HepG2 (cell line): Measurements from ENCODE around the gene TGDS. TPM values are rescaled to one million over a fixed set of nuclear protein-coding genes. Genes with fewer than 3 reads are reported as not detected.

ENCODE experiments used
- FOXO1 ChIP-seq: sonication (generic); formaldehyde crosslinking; IDR thresholded peaks from 2 replicates; pipeline ENCODE4 v1.4.0; 2020; ENCODE audit warnings: missing genetic modification reagents
- GABPA ChIP-seq, 2 experiments: IDR thresholded peaks; 2 replicates each; pipeline ENCODE4 v1.6.1; 2011 to 2016; ENCODE audit warnings: low read depth in 2 of 2, low read length in 1 of 2, missing biosample characterization in 1 of 2, missing genetic modification characterization in 1 of 2
- HNRNPLL ChIP-seq: fragments of 200-400 bp; formaldehyde crosslinking; IDR thresholded peaks from 2 replicates; pipeline ENCODE4 v1.6.1; 2017; ENCODE audit warnings: mild to moderate bottlenecking, low read depth, low read length; ENCODE audit not compliant: poor library complexity, severe bottlenecking
- ISX ChIP-seq: sonication (generic); formaldehyde crosslinking; conservative IDR thresholded peaks from 2 replicates; pipeline ENCODE4 v1.5.0; 2020; ENCODE audit warnings: missing genetic modification reagents
- PCBP1 ChIP-seq: fragments of 200-400 bp; formaldehyde crosslinking; IDR thresholded peaks from 2 replicates; pipeline ENCODE4 v1.6.1; 2017; ENCODE audit warnings: mild to moderate bottlenecking, low read depth, low read length, borderline replicate concordance
- POLR2G ChIP-seq: fragments of 200-400 bp; formaldehyde crosslinking; IDR thresholded peaks from 2 replicates; pipeline ENCODE4 v1.6.1; 2018; ENCODE audit warnings: mild to moderate bottlenecking, low read depth, low read length, moderate library complexity
- PRDM4 ChIP-seq: sonication (generic); formaldehyde crosslinking; IDR thresholded peaks from 2 replicates; pipeline ENCODE4 v1.9.0; 2021; ENCODE audit warnings: missing genetic modification reagents, borderline replicate concordance
- RNF219 ChIP-seq: sonication (generic); formaldehyde crosslinking; IDR thresholded peaks from 2 replicates; pipeline ENCODE4 v1.5.0; 2020; ENCODE audit warnings: mild to moderate bottlenecking, missing genetic modification reagents
- THRA ChIP-seq: sonication (generic); formaldehyde crosslinking; IDR thresholded peaks from 2 replicates; pipeline ENCODE4 v1.4.0; 2020; ENCODE audit warnings: missing genetic modification reagents, borderline replicate concordance
- ZNF12 ChIP-seq: sonication (generic); formaldehyde crosslinking; IDR thresholded peaks from 2 replicates; pipeline ENCODE4 v1.5.0; 2020; ENCODE audit warnings: missing genetic modification reagents
- ZNF205 ChIP-seq: IDR thresholded peaks from 2 replicates; pipeline ENCODE4 v1.6.1; 2018; ENCODE audit warnings: missing biosample characterization, missing genetic modification reagents
- ZNF263 ChIP-seq: sonication (generic); formaldehyde crosslinking; IDR thresholded peaks from 2 replicates; pipeline ENCODE4 v1.4.0; 2020; ENCODE audit warnings: missing genetic modification reagents
- ZNF407 ChIP-seq: sonication (generic); formaldehyde crosslinking; IDR thresholded peaks from one replicate; pipeline ENCODE4 v1.5.1; 2020; ENCODE audit warnings: mild to moderate bottlenecking, missing genetic modification reagents; ENCODE audit errors: not compliant biosample characterization
- polyA plus RNA-seq, 8 experiments: library from polyadenylated mRNA; depleted of rRNA in 3 of 8; stranded (reverse) in 7 of 8; unstranded in 1 of 8; fragments of >200 nt; fragmentation: Illumina TruSeq in 4 of 8; extraction: Trizol in 4 of 8; gene quantifications; 2 replicates each; pipeline versions ENCODE4 v1.2.1 to v1.2.3, GENCODE V29; 2011 to 2016; ENCODE audit warnings: low read depth in 4 of 8, missing spikeins in 1 of 8, mixed read lengths in 1 of 8; ENCODE audit not compliant: insufficient read depth in 1 of 8
- total RNA-seq, 5 experiments: library from RNA; depleted of rRNA; stranded (reverse); fragments of >200 nt; fragmentation: Illumina TruSeq; extraction: Trizol; gene quantifications; 2 replicates each; pipeline ENCODE4 v1.2.3, GENCODE V29; 2016; ENCODE audit warnings: low read depth in 1 of 5

TGDS gene
- total and polyA plus RNA-seq, 2 of the 13 experiments (the other 11 are each of a cell fraction or from before 2014, with no cell fraction given) = 15.5 to 17.9 TPM

- peak; percentile 24 for TF ChIP-seq ZNF407 (CRISPR knock-in tag)
- peak; percentile 72 for TF ChIP-seq ZNF205 (CRISPR knock-in tag)
- TF ChIP-seq ZNF263 (CRISPR knock-in tag) = peak; percentile 85
- TF ChIP-seq PCBP1 = no peak
- TF ChIP-seq GABPA (IDR thresholded peaks at IDR 0.05; ENCODE audit: low read depth, low read length) = peak; percentile 28; the same call in 1 of the 2 replicates
- no peak for TF ChIP-seq GABPA (CRISPR knock-in tag; IDR thresholded peaks at IDR 0.05; ENCODE audit: low read depth)
- TF ChIP-seq ISX (CRISPR knock-in tag) = peak; percentile 70; the same call in 1 of the 2 replicates
- peak; percentile 22; the same call in 1 of the 2 replicates for TF ChIP-seq ZNF12 (CRISPR knock-in tag)
- 0 out of 2 replicates have a peak, but pooled peaks have one; percentile 58 for TF ChIP-seq PRDM4 (CRISPR knock-in tag)
- TF ChIP-seq RNF219 (CRISPR knock-in tag) = no peak
- TF ChIP-seq FOXO1 (CRISPR knock-in tag) = peak; percentile 5; the same call in 1 of the 2 replicates
- peak; percentile 59 for TF ChIP-seq HNRNPLL
- peak; percentile 22 for TF ChIP-seq THRA (CRISPR knock-in tag)
- TF ChIP-seq POLR2G = peak; percentile 73
Measured at GRCh38 chr13:94549232-94550061, 46.5 kb downstream of the TGDS start (continued).
